ENCODE data around the gene KLK14. TPM values are rescaled to one million over a fixed set of nuclear protein-coding genes. Genes with fewer than 3 reads are reported as not detected.

Gene KLK14
- total and polyA plus RNA-seq, 2 of the 8 experiments (the other 6 are each of a cell fraction or from before 2014, with no cell fraction given), result 0.09 to 1.2 TPM

DNA sequence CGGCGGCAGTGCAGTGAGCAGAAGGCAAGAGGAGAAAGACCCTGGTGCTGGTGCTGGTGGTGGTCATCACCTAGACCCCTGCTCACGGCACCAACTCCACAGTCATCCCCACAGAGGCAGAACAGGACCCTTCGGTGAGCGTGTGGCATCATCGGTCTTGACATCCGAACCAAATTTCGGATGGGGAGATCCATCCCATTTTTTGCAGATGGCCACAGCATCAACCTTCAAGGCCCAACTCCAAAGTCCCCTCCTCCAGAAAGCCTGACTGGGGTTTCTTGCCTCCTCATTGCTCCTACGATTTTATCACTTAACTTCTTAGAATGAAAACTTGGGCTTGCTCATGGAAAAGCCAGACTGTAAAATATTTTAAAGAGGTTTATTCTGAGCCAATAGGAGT, 39.2 kb downstream of the KLK14 start (continued):
- no peak for TF ChIP-seq SIRT6 (IDR thresholded peaks at IDR 0.05; ENCODE audit: low read length)
- TF ChIP-seq TCF12 (IDR thresholded peaks at IDR 0.05; ENCODE audit: low read depth, low read length), result no peak
- no peak for TF ChIP-seq BCL11A (IDR thresholded peaks at IDR 0.05; ENCODE audit: low read depth in 2 of 2, low read length in 2 of 2)
- TF ChIP-seq SIX5 (IDR thresholded peaks at IDR 0.05; ENCODE audit: low read depth, low read length), result no peak
- no peak for TF ChIP-seq TAF1 (IDR thresholded peaks at IDR 0.05; ENCODE audit: low read depth, low read length)
- TF ChIP-seq FOSL1 (IDR thresholded peaks at IDR 0.05; ENCODE audit: insufficient read depth, low read depth, low read length), result no peak
- TF ChIP-seq ATF3 (IDR thresholded peaks at IDR 0.05; ENCODE audit: insufficient read depth, low read depth, low read length), result no peak
- no peak for TF ChIP-seq PHF8 (conservative IDR thresholded peaks at IDR 0.05; ENCODE audit: low read depth, low read length)
